Measurements from ENCODE around the gene ARMC5.
"Not testable (repeated sequence)": the region's sequence is repeated elsewhere in the genome, so short reads cannot be mapped to it uniquely, and the experiment has no call there.

- TF ChIP-seq CTCF, POLR2A (IDR thresholded peaks at IDR 0.05): not testable (repeated sequence)
These were observed 20.3 kb upstream of the ARMC5 start for GRCh38 chr16:31439023-31439422.
